Fibroblast of lung (primary cell): ENCODE results near the gene TSPAN9. TPM values are rescaled to one million over a fixed set of nuclear protein-coding genes. Genes with fewer than 3 reads are reported as not detected.

Source experiments
- DNase-seq, 2 donors: peaks; one replicate each; pipeline versions ENCODE4 v3.0.0 to v3.0.0-alpha.2; 2010; ENCODE audit warnings: low read depth in 2 of 2
- H2AFZ ChIP-seq: 2 replicates; pipeline ENCODE4 v1.5.1; 2012; ENCODE audit warnings: low read length, control low read depth, inconsistent platforms
- H3K27ac ChIP-seq: 2 replicates; pipeline ENCODE4 v1.5.1; 2011; ENCODE audit warnings: low read length, control low read depth; ENCODE audit not compliant: insufficient read depth
- H3K27me3 ChIP-seq: 2 replicates; pipeline ENCODE4 v1.5.1; 2011; ENCODE audit warnings: mild to moderate bottlenecking, low read length; ENCODE audit not compliant: control insufficient read depth, insufficient read depth
- H3K36me3 ChIP-seq: 2 replicates; pipeline ENCODE4 v1.5.1; 2011; ENCODE audit warnings: low read length; ENCODE audit not compliant: control insufficient read depth, insufficient read depth
- H3K4me1 ChIP-seq: 2 replicates; pipeline ENCODE4 v1.5.1; 2011; ENCODE audit warnings: low read length; ENCODE audit not compliant: control insufficient read depth, insufficient read depth; ENCODE audit errors: extremely low read depth
- H3K4me2 ChIP-seq: 2 replicates; pipeline ENCODE4 v1.5.1; 2011; ENCODE audit warnings: low read length, control low read depth; ENCODE audit not compliant: insufficient read depth; ENCODE audit errors: extremely low read depth
- H3K4me3 ChIP-seq, 4 experiments: fragments of 200-600 bp in 1 of 4; sonication (generic) in 1 of 4; replicated peaks in 1 of 4; 2 replicates each; pipeline ENCODE4 v1.5.1; 2011 to 2016; ENCODE audit warnings: low read length in 4 of 4, low read depth in 3 of 4, mild to moderate bottlenecking in 3 of 4, control low read depth in 2 of 4, inconsistent platforms in 1 of 4, mixed read lengths in 1 of 4; ENCODE audit not compliant: insufficient read depth in 1 of 4; ENCODE audit errors: control extremely low read depth in 1 of 4
- H3K79me2 ChIP-seq: 2 replicates; pipeline ENCODE4 v1.5.1; 2012; ENCODE audit warnings: mild to moderate bottlenecking, low read length, inconsistent platforms; ENCODE audit not compliant: control insufficient read depth, insufficient read depth
- H3K9ac ChIP-seq: 2 replicates; pipeline ENCODE4 v1.5.1; 2011; ENCODE audit warnings: mild to moderate bottlenecking, low read length, control low read depth; ENCODE audit not compliant: insufficient read depth
- H3K9me3 ChIP-seq: 2 replicates; pipeline ENCODE4 v1.5.1; 2012; ENCODE audit warnings: low read depth, low read length; ENCODE audit not compliant: control insufficient read depth, insufficient read depth
- H4K20me1 ChIP-seq: 2 replicates; pipeline ENCODE4 v1.5.1; 2011; ENCODE audit warnings: low read length; ENCODE audit not compliant: control insufficient read depth, insufficient read depth; ENCODE audit errors: extremely low read depth
- CTCF ChIP-seq, 2 donors: IDR thresholded peaks in 1 of 2; conservative IDR thresholded peaks in 1 of 2; 1 replicate in 1 of 2; 2 replicates in 1 of 2; pipeline ENCODE4 v1.5.1; 2011 to 2012; ENCODE audit warnings: low read length in 2 of 2, control low read depth in 1 of 2, inconsistent platforms in 1 of 2, low read depth in 1 of 2, mild to moderate bottlenecking in 1 of 2
- EZH2 ChIP-seq: IDR thresholded peaks from 2 replicates; pipeline ENCODE4 v1.5.1; 2012; ENCODE audit warnings: low read length, control low read depth, mild to moderate bottlenecking; ENCODE audit errors: missing control alignments
- polyA plus RNA-seq, 2 donors: library from polyadenylated mRNA; depleted of rRNA in 1 of 2; stranded (reverse) in 1 of 2; unstranded in 1 of 2; fragments of >200 nt; gene quantifications; 2 replicates each; pipeline ENCODE4 v1.2.1, GENCODE V29; 2011 to 2012; ENCODE audit warnings: missing spikeins in 1 of 2
- total RNA-seq: library from RNA; depleted of rRNA; stranded (reverse); fragments of >200 nt; gene quantifications from 2 replicates; pipeline ENCODE4 v1.2.1, GENCODE V29; 2014

TSPAN9 gene
- total and polyA plus RNA-seq, 2 donors (not counting 1 experiment from before 2014, with no cell fraction given), result 31.1 to 35.2 TPM

- H4K20me1 ChIP-seq, result no peaks in the 10 kb centered on the region
Measured at GRCh38 chr12:3275171-3276041, 198.2 kb downstream of the TSPAN9 start.

DNA sequence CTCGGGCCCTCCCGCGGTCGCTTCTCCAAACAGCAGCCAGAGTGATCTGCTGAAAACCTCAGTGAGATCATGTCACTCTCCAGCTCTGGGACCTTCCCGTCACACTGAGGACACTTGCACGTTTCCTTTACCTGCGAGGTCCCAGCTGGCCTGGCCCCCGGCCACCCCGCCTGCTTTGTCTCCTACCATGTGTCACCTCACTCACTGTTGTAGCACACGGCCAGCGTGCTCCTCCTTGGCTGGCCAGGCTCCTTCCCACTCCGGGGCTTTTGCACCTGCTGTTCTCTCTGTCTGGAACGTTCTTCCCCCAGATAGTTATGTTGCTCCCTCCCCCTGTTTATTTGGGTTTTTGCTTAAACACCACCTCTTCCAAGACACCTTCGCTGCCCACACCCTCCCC, 199.0 kb downstream of the TSPAN9 start:
- H3K79me2 ChIP-seq, result no peaks in the 10 kb centered on the region
- no peaks in the 10 kb centered on the region for H3K27me3 ChIP-seq
- no peaks in the 10 kb centered on the region for H3K9me3 ChIP-seq
- no peak overlapping the region for H3K27ac ChIP-seq
- DNase-seq, result no peak
- no peak overlapping the region for H3K9ac ChIP-seq
- TF ChIP-seq EZH2, result no peak
- TF ChIP-seq CTCF (conservative IDR thresholded peaks at IDR 0.05 in 1 of 2, IDR thresholded peaks at IDR 0.05 in 1 of 2; ENCODE audit: low read depth in 1 of 2, low read length in 2 of 2), result no peak
- H3K4me2 ChIP-seq, result no peak overlapping the region
- H3K4me1 ChIP-seq, result no peaks in the 10 kb centered on the region
- H3K36me3 ChIP-seq, result no peaks in the 10 kb centered on the region
- H2AFZ ChIP-seq, result no peak overlapping the region
- no peaks in the 10 kb centered on the region for H4K20me1 ChIP-seq
- H3K4me3 ChIP-seq, result no peak overlapping the region

More at GRCh38 chr12:3275171-3276041, 198.2 kb downstream of the TSPAN9 start:
- Histone ChIP-seq H3K9me3 (no peaks in the 10 kb centered on the region), H3K36me3 (no peaks in the 10 kb centered on the region), H3K27ac (no peak overlapping the region), H3K4me3 (no peak overlapping the region), H3K79me2 (no peaks in the 10 kb centered on the region), H3K4me2 (no peak overlapping the region), H2AFZ (no peak overlapping the region), H3K9ac (no peak overlapping the region), H3K27me3 (no peaks in the 10 kb centered on the region), H3K4me1 (no peaks in the 10 kb centered on the region)
- peak; percentile 94 to 95 for TF ChIP-seq CTCF (conservative IDR thresholded peaks at IDR 0.05 in 1 of 2, IDR thresholded peaks at IDR 0.05 in 1 of 2; ENCODE audit: low read depth in 1 of 2, low read length in 2 of 2)
- TF ChIP-seq EZH2, result no peak
- DNase-seq, result peak; percentile 56 to 66

DNA sequence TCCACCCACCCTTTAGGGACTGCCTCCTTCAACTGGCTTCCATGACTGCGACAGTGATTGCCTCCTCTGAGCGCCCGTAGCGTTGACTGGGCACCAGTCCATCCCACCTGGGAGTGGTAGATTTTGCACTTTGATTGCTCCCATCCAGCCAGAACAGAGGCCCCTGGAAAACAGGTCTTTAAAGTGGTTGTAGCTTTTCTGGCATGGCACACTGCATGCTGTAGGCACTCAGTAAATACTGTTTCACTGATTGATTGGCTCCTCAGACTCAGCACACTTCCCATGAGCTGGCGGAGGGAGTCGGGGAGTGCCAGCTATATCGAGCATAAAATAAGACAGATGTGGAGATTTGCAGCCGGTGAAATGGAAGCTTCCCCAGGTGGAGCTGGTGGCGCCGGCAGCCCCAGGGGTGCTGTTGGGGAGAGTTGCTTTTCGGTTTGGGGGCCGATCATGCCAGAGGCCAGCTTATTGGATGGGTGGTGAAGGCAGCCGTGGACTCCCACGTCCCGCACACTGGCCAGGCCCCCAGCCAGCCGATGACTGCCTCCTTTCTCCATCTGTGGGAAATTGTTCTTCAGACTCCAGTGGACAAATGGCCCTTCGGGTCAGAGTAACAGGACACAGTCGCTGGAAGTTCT, 200.2 kb downstream of the TSPAN9 start:
- Histone ChIP-seq H3K27ac (no peak overlapping the region), H3K4me1 (no peaks in the 10 kb centered on the region), H3K79me2 (no peaks in the 10 kb centered on the region), H3K4me3 (no peak overlapping the region), H3K36me3 (no peaks in the 10 kb centered on the region), H4K20me1 (no peaks in the 10 kb centered on the region), H3K4me2 (no peak overlapping the region), H3K9ac (no peak overlapping the region), H3K27me3 (no peaks in the 10 kb centered on the region), H3K9me3 (no peaks in the 10 kb centered on the region), H2AFZ (no peak overlapping the region)
- DNase-seq, result no peak
- no peak for TF ChIP-seq EZH2
- no peak for TF ChIP-seq CTCF (conservative IDR thresholded peaks at IDR 0.05 in 1 of 2, IDR thresholded peaks at IDR 0.05 in 1 of 2; ENCODE audit: low read depth in 1 of 2, low read length in 2 of 2)
